GM21423 (cell line): ENCODE results near the gene TRAF3.
A peak's percentile ranks its signal among the peaks of the same experiment; 100 is the strongest.
"Not testable (repeated sequence)": the region's sequence is repeated elsewhere in the genome, so short reads cannot be mapped to it uniquely, and the experiment has no call there.

ENCODE experiments used
- ATAC-seq: cut with Tn5 transposase; IDR thresholded peaks from one replicate; pipeline ENCODE4 v1.9.1; 2021; ENCODE audit warnings: mild to moderate bottlenecking, moderate library complexity; ENCODE audit not compliant: unreplicated experiment

Gene TRAF3

DNA sequence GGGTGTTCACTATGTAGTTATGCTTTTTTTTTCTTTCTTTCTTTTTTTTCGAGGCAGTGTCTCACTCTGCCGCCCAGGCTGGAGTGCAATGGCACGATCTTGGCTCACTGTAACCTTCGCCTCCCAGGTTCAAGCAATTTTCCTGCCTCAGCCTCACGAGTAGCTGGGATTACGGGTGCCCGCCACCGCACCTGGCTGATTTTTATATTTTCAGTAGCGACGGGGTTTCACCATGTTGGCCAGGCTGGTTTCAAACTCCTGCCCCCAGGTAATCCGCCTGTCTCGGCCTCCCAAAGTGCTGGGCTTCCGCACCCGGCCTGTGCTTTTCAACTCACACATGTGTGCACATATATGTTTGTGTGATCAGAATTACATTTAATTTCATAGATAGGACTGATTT lies 106.3 kb downstream of the TRAF3 start:
- no peak for ATAC-seq

DNA sequence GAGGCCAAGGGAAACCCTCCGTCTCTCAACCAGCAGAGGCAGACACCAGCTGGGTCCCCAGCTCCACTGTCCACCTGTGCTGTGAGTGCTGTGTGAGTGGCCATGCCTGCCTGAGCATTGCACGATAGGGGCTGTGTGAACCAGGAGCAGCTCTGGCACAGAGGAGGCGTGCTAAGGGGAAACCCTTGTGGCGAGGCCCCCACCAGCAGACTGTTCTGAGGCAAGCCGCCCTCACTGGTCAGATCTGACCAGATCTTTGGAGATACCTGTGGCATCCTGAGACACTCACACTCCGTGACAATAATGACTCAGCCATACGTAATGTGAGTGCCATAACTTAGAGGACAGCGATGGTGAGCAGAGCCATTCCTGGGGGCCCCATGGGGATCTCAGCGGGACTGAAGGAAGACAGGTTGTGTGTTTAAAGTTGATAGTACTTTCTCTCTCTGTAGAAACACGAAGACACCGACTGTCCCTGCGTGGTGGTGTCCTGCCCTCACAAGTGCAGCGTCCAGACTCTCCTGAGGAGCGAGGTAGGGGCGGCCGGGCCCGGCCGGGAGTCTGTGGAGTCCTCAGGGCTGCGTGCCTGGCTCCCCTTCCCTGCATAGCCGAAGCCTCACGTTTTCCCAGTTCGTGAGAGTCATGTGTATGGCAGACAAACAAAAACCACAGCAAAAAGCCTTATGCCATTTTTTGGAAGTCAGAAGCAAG lies 108.6 kb downstream of the TRAF3 start:
- no peak for ATAC-seq

DNA sequence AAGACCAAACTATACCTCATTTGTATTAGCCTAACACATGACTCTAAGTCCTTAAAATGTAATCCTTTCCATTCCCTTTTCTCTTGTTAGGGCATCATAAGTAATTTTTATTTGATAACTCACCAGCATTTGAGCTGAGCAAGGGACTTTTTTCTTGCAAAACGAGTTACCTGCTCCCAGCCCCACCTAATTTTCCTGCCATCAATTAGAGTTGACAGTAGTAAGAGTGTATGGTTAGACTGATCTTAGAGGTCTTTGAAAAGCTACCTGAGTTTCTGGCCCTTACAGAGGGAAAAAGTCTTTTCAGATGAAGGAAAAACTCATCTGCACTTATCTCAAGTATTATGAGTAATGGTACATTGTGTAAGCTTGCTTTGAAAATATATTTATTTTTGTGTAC lies 111.5 kb downstream of the TRAF3 start:
- ATAC-seq, result no peak

DNA sequence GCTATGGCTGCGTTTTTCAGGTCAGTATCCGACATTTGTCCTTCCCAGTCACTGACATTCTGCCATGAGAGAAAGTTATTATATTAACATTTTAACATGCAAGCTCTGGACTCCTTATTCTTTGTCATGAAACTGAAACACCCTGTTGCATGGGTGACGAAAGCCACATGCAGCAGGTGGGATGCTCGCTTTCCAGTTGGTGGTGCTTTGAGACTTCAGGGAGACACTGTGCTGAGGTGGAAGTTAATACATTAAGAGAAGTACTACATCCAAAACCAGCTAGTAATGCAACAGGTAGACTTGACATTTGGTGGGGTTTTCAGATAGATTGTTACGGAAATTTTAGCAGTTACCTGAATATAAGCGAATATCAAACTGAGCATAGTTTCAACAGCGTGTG lies 112.4 kb downstream of the TRAF3 start:
- no peak for ATAC-seq

DNA sequence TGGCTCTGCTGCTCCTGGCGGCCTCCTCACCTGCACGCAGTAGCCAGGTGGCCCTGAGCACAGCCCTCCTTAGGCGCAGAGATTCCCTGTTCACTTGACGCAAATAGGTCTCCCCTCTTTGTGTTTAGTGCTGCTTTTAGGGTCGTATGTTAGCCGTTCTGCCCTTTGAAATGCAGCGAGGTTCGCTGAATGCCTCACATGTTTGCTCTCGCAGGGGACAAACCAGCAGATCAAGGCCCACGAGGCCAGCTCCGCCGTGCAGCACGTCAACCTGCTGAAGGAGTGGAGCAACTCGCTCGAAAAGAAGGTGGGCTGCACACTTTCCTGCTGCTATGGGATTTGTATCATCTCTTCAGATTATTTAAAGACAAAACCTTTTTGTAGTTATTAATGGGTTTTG lies 113.9 kb downstream of the TRAF3 start:
- ATAC-seq, result no peak

DNA sequence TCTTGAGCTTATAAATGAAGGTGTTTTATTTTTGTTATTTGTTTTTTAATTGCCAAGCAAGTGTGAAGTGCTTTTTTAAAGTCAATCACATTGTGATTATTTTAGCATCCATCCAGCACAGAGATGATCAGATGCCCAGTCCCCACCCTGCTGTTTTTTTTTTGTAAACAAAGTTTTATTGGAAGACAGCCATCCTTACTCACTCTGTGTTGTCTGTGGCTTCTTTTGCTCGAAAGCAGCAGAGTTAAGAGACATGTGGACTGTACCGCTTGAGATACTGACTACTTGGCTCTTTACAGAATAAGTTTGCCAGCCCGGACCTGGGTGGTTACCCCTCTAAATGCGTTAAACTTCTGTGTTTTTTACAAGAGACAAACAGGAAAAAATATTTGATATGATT lies 114.3 kb downstream of the TRAF3 start:
- no peak for ATAC-seq

DNA sequence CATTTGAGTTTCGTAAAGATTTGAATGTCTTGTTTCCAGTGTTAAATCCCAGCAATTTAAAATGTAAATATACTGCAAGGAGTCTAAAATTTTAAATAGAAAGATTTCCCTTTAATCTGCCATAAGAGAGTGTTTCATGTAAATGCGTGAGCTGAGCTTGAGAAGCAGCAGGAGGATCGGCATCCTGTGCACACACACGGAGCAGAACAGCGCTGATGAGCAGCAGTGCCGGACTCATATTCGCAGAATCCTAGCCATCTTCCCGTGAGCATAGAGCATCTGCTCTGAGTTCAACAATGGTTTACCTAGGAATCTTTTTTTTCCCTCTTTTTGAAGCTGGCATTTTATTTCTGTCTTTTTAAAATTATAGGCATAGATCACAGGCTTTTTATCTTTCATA lies 115.4 kb downstream of the TRAF3 start:
- ATAC-seq, result no peak

DNA sequence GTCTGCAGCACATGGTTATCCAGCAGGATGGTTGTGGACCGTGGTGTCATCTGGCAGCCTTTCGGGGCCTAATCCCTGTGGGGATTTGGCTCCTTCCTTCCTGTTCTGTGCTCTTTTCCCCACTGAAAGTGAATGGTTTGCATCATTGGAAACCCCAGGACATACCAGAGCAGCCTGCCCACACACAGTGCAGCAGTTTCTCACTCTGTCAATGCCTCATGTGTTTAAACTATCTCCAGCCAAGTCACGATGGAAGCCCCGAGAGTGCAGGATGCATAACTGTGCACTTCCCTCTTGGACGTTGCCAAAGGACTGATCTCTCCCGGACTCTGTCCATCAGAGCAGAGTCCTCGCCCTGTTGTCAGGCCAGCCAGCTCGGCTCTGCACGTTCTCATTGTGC lies 116.2 kb downstream of the TRAF3 start:
- no peak for ATAC-seq

DNA sequence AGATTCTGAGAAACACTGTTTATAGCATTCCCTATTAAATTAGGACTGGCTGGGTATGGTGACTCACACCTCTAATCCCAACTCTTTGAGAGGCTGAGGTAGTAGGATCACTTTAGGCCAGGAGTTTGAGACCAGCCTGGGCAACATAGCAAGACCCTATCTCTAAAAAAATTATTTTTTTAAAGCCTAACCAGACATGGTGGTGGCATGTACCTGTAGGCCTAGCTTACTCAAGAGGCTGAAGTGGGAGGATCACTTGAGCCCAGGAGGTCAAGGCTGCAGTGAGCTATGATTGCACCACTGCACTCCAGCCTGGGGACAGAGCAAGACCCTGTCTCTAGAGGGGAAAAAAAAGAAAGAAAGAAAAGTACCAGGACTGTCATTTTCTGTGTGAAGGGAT lies 119.5 kb downstream of the TRAF3 start:
- not testable (repeated sequence) for ATAC-seq

DNA sequence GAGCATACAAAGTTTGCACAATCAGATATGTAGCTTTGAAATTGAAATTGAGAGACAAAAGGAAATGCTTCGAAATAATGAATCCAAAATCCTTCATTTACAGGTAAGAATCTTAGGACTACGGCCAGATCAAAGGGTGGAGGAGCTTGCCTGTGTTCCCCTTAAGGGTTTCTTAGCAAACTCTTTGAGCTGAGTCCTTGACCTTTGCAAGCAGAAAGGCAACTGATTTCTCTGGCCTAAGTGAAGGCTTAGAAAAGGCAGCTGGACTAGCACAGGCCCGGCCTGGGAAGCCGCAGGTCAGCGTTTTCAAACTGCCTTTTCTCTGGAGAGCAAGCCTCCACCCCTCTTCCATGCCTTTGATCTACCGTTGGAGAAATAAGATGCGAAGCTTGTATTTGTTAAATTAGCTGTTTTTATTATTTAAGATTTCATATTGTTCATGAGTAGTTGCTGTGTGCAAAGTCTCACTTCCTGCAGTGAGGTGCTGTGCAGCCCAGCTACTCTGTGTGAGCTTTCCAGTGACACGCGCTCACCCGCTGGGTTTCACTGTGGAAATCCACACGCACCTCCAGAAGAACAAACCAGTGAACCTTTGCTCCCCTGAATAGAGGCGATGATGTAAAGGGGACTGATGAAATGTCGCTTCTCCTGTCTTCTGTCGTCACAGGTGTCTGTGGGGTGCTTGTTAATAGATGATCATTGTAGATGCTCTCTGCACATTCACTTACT lies 120.2 kb downstream of the TRAF3 start:
- no peak for ATAC-seq

DNA sequence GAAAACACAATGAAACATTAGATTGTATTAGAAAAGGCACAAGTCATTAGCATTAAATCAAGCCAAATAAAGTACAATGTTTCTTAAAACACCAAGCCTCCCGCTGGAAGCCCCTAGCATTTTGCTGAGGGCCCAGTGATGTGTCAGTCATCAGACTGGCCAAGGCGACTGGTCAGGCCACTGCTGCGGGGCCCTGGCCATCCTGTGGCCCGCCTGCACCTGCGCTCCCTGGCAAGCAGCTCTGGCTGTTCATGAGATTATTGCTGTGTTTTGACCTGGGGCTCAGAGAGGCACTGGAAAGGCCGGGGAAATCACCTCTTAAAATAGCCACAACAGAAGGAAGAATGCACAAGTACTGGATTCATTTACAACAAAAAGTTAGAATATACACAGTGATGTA lies 121.0 kb downstream of the TRAF3 start:
- ATAC-seq, result no peak

DNA sequence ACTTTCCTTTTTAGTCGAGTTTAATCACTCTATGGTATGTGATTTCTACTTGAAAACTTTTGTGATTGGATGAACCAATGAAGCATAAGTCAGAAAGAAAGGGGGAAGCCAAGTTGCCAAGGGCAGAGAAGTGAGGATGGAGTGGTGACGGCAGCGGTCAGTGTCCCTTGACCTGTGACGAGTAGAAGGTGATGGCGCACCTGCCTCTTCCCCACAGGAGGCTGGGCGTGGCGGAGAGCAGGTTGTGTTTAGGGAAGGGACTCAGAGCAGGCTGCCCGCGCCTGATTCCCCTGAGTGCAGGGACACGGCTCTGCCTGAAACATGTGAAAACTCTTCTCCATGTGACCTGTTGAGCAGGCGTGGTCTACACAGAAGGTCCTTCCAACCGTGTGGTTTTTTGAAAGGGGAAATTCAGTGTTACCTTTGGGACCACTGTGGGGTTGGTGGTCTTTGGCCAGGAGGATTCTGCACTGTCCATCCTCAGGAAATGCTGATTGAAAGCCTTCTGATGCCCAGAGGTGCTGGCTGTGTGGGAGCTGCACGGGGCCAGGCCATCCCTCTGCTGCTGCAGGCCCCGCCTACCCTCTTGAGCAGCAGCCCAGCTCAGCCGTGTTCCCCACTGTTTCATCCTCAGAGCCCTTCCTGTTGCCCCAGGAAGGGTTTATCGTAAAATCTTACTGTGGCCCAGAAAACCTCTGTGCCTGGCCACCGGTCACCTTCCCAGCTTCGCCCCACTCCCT lies 121.7 kb downstream of the TRAF3 start:
- no peak for ATAC-seq

DNA sequence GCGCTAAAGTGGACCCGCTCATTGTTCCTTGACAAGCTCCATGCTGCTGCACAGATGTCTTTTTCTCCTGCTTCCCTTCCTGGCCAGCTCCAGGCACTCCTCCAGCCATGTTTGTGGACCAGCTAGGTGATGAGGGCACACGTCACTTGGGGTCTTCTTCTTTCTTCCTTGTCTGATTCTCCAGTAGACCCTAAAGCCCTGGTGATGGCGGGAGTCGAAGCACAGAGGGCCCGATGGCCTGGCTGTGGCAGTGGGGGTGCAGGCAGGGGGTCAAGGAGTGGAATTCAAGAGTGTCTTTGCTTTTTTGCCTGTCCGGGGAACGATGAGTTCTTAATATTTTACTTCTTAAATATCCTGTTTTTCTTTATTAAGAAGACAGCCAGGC lies 122.3 kb downstream of the TRAF3 start:
- ATAC-seq, result no peak

DNA sequence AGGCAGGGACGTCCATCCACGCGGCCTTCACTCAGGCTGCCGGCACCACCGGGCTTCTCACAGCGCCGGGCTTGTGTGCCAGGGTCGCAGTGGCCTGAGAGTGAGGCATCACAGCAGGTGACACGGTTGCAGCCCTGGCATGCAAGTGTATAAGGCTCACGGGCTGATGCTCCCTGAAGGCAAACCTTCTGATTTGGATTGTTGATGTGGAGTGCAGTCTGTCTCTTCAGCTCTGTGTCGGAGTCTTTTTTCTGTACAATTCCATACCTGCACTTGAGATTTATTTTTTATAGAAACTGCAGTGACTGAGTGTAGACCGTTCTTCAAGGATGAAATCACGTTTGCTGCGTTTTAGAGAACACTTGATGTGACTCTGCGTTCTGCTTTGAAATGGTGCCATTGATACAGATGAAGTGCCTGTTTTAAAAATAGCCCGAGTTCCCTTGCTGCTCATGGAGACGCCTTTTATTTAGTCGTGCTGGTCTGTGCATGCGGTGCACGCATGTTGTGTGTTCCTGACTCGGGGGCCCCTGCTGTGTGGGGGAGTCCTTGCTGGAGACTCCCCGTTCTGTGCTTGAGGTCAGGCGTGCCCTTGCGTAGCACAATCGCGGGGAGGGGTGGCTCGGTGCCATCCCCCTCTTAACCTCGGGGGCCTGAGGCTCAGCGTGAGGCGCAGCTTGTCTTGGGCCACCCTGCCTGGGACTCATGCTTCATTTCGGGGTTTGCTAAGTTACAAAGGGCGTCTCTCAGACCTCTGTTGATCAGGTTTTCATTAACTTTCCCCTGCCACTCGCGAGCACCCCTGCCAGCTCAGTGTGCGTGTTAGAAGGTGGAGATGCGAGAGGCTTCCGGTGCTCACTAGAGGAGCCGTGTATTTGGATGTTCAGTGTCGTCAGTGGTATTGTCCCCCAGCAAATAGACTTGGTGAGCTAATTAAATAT lies 123.7 kb downstream of the TRAF3 start:
- peak; percentile 62 for ATAC-seq

DNA sequence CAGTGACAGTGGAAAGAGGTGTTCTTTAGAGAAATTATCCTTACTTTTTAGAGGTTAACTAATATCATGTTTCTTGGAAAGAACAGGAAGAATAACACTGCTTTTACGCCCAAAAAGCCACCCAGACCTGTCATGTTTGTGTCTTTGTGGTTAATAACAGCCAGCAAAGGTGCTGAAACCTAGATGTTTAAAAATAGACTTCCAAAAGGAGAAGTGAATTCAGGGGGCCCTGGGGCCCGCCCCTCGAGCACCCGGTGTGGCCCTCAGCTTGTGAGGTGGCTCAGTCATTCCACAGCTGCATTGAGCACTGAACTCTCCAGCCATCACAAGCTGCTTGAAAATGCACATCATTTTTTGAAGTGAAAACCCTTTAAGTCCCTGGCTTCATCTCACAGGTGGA lies 124.4 kb downstream of the TRAF3 start:
- ATAC-seq, result peak; percentile 71

DNA sequence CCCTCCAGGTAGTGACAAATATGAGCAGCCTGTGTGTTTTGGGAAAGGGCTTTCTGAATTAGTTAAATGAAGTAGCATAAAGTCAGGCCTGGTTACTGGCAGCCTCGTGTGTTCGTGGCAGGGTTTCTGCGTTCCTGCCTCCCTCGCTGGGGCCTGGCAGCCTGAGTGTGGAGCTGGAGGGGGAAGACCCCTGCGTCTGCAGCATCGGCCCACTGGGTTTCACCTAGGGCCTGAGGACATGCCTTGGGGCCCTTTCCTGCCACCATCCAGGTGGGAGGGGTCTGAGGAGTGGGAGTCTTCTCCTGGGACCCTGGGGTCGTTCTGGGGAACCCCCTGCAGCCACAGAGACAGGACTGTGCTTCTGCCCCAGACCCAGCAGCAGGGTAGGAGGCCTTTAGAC lies 124.8 kb downstream of the TRAF3 start:
- peak; percentile 4 for ATAC-seq

DNA sequence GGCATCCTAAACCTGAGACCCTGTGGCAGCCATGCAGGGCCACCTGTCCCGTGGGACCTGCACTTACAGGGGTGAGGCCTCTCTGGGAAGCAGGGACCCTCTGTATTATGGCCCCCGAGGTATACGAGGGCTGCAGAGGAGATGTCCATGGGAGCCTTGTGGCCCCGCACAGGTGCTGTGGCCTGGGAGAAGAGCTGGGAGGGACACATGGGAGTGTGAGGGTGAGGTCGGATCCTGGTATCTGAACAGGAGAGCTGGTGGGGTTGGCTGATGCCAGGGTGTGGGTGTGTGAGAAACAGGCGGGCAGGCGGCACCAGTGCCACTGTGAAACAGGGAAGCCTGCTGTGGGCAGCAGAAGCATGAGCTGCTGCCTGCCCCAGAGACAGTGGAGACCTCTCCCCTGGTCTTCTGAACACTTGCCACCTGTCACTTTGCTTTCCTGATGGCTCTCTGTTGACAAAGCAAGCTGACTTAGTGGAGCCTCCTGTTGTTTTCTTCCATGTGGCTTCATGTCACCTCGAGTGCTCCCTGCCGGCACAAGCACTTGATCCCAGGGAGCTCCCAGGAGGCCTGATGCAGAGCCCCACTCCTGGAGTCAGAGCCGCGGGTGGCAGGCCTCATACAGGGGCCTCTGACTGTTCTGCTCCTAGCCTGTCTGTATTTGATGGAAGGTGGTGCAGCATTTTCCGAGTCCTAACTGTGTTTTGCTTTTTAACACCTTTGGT lies 125.4 kb downstream of the TRAF3 start:
- no peak for ATAC-seq

DNA sequence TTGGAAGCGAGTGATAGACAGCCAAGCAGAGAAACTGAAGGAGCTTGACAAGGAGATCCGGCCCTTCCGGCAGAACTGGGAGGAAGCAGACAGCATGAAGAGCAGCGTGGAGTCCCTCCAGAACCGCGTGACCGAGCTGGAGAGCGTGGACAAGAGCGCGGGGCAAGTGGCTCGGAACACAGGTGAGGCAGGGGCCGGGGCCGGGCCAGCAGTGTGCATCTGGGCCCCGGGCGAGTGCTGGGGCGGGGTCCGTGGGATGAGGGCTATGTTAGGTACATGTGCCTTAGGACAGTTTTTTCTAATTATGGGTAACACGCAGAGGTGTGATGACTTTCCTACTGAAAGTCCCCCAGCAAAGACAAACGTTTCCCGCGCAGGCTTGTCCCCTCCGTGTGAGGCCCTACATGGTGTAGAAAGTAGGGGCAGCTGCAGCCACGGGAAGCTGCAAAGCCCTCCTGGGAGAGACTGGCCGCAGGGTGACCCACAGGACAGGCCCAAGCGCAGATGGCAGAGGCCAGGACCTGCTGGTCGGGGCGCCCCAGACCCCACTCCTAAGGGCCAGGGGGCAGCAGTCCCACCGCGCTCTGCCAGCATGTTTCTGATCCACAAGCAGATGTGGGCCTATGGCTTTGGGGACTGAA lies 126.1 kb downstream of the TRAF3 start:
- ATAC-seq, result no peak

DNA sequence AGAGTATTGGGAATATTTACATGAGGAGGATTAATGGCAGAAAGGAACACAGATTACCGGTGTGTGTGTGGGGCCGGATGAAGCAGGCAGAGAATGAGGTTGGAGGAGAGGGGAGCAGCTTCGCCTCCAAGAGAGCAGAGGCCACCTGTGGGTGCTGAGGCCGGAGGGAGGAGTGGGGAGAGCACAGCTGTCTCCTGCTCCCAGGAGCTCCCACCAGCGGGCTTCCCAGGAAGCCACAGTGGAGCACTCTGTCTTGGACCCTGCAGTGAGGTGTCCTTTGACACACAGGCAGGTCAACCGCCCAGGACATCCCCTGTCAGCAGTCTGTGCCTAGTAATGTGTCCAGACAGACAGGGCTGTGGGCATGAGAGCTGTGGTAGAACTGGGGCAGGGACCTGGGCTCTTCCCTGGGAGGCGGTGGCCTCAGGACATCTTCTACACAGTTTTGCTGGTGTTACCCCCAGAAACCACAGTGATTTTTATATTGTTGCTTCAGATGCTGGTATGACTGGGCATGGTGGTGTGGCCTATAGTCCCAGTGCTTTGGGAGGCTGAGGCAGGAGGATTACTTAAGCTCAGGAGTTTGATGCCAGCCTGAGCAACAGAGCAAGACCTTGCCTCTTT lies 126.8 kb downstream of the TRAF3 start:
- no peak for ATAC-seq
